ENCODE data around the gene MAN2A2. TPM values are rescaled to one million over a fixed set of nuclear protein-coding genes. Genes with fewer than 3 reads are reported as not detected.

MAN2A2 gene
- total RNA-seq, 2 experiments from 2014 or later: 108 to 111 TPM

DNA sequence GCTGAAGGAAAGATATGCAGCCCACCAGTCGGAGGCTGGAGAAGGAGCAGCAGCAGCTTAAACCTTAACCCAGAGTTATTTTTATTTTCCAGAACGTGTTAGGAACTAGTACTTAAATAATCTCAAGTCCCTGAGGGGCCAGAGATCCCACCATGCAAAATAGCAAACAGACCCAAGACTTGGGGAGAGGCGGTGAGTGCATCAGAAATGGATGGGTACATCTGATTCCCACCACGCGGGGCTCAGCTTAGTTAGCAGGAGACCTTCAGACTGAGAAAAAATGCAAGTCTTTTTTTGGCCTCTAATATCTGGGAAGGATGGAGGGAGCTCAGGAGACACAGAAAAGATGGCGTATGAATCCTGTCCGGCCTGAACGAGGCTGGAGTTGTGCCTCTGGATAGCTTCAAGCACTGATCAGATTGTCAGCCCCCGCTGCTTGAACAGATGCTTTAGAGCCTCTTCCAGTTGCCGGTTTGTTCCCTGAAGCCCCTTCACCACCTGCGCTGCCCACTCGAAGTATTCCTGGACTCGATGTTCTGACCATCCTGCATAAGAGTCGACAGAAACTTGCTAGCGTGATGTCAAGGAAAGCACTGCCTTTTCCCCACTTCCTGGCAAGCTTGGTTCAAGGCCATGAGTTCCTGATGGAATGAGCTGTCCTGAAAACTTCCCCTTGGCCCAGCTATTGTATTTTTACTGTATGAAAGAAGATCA, 27.9 kb downstream of the MAN2A2 start:
- POLR2A ChIA-PET: interaction anchor here (0.6 to 8.0 kb wide), 20 partner anchors 9 to 697 kb away, joined by 3 to 141 read pairs (median 4); partner anchors contain the start of genes BLM, CIB1, GDPGP1 and MAN2A2
- DNase-seq (no peak), ATAC-seq (ENCODE audit: low read depth) (no peak)
- Mint-ChIP-seq H3K27me3 (no peaks in the 10 kb centered on the region), H3K27ac (peak overlapping the region; percentile 99), H3K36me3 (no peaks in the 10 kb centered on the region), H3K4me3 (peak overlapping the region; percentile 99), H3K4me1 (peaks cover 36% of the 10 kb centered on the region), H3K9me3 (no peaks in the 10 kb centered on the region)

GRCh38 chr15:90931575-90931827, 28.4 kb downstream of the MAN2A2 start:
- Mint-ChIP-seq H3K36me3 (peaks cover 4% of the 10 kb centered on the region), H3K27ac (peak overlapping the region; percentile 99), H3K4me1 (peaks cover 40% of the 10 kb centered on the region), H3K27me3 (no peaks in the 10 kb centered on the region), H3K4me3 (peak overlapping the region; percentile 99), H3K9me3 (no peaks in the 10 kb centered on the region)
- DNase-seq (no peak), ATAC-seq (ENCODE audit: low read depth) (no peak)
- POLR2A ChIA-PET: interaction anchor here (0.6 to 8.0 kb wide), 23 partner anchors 10 to 698 kb away, joined by 3 to 141 read pairs (median 4); partner anchors contain the start of genes BLM, CIB1, GDPGP1 and MAN2A2

GRCh38 chr15:90931828-90932659, 28.9 kb downstream of the MAN2A2 start, which contains the start of gene HDDC3:
HDDC3 (minus strand) TSS chr15:90932549; CDS start chr15:90932540, 9 bp downstream.
- no peaks in the 10 kb centered on the region for H3K9me3 Mint-ChIP-seq
- ATAC-seq (ENCODE audit: low read depth) (peak; percentile 55), DNase-seq (peak; percentile 98)
- peak within 1 kb of the TSS; percentile 99 for H3K4me3 Mint-ChIP-seq
- peaks cover 45% of the 10 kb centered on the region for H3K4me1 Mint-ChIP-seq
- POLR2A ChIA-PET: interaction anchor here (0.6 to 8.0 kb wide), 28 partner anchors 10 to 698 kb away, joined by 3 to 141 read pairs (median 3); partner anchors contain the start of genes BLM, CIB1, GDPGP1 and MAN2A2
- peaks cover 5% of the 10 kb centered on the region for H3K36me3 Mint-ChIP-seq
- no peaks in the 10 kb centered on the region for H3K27me3 Mint-ChIP-seq
- peak within 1 kb of the TSS; percentile 99 for H3K27ac Mint-ChIP-seq

DNA sequence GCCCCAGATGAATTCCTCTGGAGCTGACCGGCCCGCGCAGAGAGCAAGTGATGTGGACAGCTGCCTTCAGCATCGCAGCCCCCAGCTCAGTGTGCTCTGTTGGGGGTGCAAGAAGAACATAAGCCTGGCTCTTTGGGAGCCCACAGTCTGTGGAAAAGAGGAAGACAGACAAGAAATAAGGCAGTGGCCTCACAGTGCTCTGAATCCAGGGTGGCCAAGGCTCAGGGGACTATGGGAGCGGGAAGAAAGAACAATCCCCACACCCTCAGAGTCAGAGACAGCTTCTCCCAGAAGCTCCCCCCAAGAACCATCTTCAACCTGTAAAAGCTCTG, 29.5 kb downstream of the MAN2A2 start:
- POLR2A ChIA-PET: interaction anchor here (0.6 to 8.0 kb wide), 16 partner anchors 9 to 667 kb away, joined by 3 to 141 read pairs (median 3); partner anchors contain the start of genes MAN2A2, PRC1 and RCCD1
- DNase-seq (no peak), ATAC-seq (ENCODE audit: low read depth) (no peak)
- Mint-ChIP-seq H3K4me3 (peak overlapping the region; percentile 99), H3K4me1 (peaks cover 46% of the 10 kb centered on the region), H3K27ac (peak overlapping the region; percentile 99), H3K27me3 (no peaks in the 10 kb centered on the region), H3K36me3 (peaks cover 5% of the 10 kb centered on the region), H3K9me3 (no peaks in the 10 kb centered on the region)

GRCh38 chr15:90933301-90933700, 30.2 kb downstream of the MAN2A2 start:
- Mint-ChIP-seq H3K27me3 (no peaks in the 10 kb centered on the region), H3K36me3 (peaks cover 7% of the 10 kb centered on the region), H3K4me3 (peak overlapping the region; percentile 32), H3K4me1 (peaks cover 45% of the 10 kb centered on the region), H3K27ac (peak overlapping the region; percentile 99), H3K9me3 (no peaks in the 10 kb centered on the region)
- POLR2A ChIA-PET: interaction anchor here (1.0 to 8.0 kb wide), 5 partner anchors 21 to 152 kb away, joined by 3 to 141 read pairs (median 11); partner anchors contain the start of genes MAN2A2, PRC1 and RCCD1
- ATAC-seq (ENCODE audit: low read depth) (no peak), DNase-seq (no peak)

DNA sequence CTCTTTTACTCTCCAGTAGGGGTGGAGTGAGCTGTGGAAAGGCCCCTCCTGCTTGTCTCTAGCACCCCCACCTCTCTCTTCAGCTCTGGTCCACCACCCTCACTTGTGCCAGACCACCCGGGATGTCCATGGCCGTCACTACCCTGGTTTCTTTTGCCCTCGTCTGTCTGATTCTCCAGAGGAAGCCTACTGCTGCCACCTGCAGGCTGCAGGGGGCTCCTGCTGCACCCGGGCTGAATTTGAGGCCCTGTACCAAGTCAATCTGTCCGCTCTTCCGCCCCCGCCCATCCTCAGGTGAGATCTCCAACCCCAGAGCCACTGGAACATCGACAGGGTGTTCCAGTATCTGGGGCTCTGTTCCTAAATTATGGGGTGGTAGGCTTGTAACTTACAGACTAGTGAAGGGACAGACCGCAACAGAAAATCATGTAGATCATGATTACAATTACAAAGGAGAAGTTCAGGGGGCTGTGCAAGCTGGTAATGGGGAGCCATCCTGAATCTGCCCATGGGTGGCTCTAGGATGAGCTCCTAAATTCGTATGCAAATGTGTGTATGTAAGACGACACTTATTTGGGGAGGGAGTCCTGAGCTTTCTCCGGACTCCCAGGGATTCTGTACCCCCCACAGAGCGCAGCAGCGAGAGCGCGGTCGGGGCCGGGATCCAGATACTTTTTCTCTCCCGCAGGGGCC, 31.3 kb downstream of the MAN2A2 start:
- peak; percentile 88 for DNase-seq
- POLR2A ChIA-PET: interaction anchor here (1.1 to 8.0 kb wide), 10 partner anchors 12 to 237 kb away, joined by 3 to 141 read pairs (median 8); partner anchors contain the start of genes BLM, MAN2A2, PRC1 and RCCD1
- ATAC-seq (ENCODE audit: low read depth): peak; percentile 23
- peaks cover 41% of the 10 kb centered on the region for H3K4me1 Mint-ChIP-seq
- no peaks in the 10 kb centered on the region for H3K27me3 Mint-ChIP-seq
- peaks cover 8% of the 10 kb centered on the region for H3K36me3 Mint-ChIP-seq
- H3K9me3 Mint-ChIP-seq: no peaks in the 10 kb centered on the region
- peak overlapping the region; percentile 89 for H3K4me3 Mint-ChIP-seq
- H3K27ac Mint-ChIP-seq: peak overlapping the region; percentile 95

DNA sequence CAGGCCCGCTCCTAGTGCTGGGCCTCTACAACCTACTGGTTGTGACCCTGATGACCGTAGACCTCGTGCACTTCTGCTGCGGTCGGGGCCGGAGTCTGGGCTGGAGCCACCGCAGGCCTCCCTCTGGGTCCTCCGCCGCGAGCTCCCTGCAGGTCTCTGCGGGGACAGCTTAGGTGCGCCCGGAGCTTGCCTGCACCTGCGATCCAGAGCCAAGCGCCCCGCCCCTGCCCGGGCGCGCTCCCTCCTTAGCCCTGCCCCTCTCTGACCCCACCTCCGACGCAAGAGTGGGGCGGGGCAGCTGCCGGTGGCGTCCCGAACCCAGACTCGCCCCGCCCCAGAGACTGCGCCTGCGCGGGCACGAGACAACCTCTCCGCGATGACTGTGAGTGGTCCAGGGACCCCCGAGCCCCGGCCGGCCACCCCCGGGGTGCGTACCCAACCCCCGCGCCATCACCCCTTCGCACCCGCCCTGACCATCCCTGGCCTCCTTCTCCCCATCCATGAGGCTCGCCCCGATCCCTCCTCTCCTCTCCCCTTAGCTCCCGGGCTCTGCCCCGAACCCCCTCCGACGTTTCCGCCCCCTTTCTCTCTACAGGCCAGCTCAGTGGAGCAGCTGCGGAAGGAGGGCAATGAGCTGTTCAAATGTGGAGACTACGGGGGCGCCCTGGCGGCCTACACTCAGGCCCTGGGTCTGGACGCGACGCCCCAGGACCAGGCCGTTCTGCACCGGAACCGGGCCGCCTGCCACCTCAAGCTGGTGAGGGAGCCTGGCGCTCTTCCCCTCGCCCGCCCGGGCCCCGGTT, 32.0 kb downstream of the MAN2A2 start, which contains the start of gene UNC45A:
UNC45A (plus strand) TSS at position 337 of the 803 bp plus-strand sequence; CDS start at position 377, 40 bp downstream.
- ATAC-seq (ENCODE audit: low read depth) (peak; percentile 66), DNase-seq (peak; percentile 99)
- Mint-ChIP-seq H3K27ac (peak within 1 kb of the TSS; percentile 95), H3K36me3 (peaks cover 8% of the 10 kb centered on the region), H3K9me3 (no peaks in the 10 kb centered on the region), H3K27me3 (no peaks in the 10 kb centered on the region), H3K4me3 (peak within 1 kb of the TSS; percentile 89), H3K4me1 (peaks cover 38% of the 10 kb centered on the region)
- POLR2A ChIA-PET: interaction anchor here (0.7 to 8.0 kb wide), 14 partner anchors 9 to 743 kb away, joined by 3 to 141 read pairs (median 4); partner anchors contain the start of genes BLM, MAN2A2, PRC1 and RCCD1

GRCh38 chr15:90936823-90937222, 33.7 kb downstream of the MAN2A2 start:
- Mint-ChIP-seq H3K9me3 (no peaks in the 10 kb centered on the region), H3K27me3 (no peaks in the 10 kb centered on the region), H3K27ac (no peak overlapping the region), H3K4me1 (peaks cover 26% of the 10 kb centered on the region), H3K36me3 (peaks cover 13% of the 10 kb centered on the region), H3K4me3 (peak overlapping the region; percentile 89)
- POLR2A ChIA-PET: interaction anchor here (3.5 kb wide), 1 partner anchor 18 kb away, joined by 40 read pairs; the partner anchor contains the start of gene RCCD1
- DNase-seq (no peak), ATAC-seq (ENCODE audit: low read depth) (no peak)

GRCh38 chr15:90938261-90938660, 35.2 kb downstream of the MAN2A2 start:
- Mint-ChIP-seq H3K4me1 (peaks cover 23% of the 10 kb centered on the region), H3K27ac (no peak overlapping the region), H3K36me3 (peaks cover 23% of the 10 kb centered on the region), H3K9me3 (no peaks in the 10 kb centered on the region), H3K4me3 (no peak overlapping the region), H3K27me3 (no peaks in the 10 kb centered on the region)
- DNase-seq (no peak), ATAC-seq (ENCODE audit: low read depth) (no peak)
- POLR2A ChIA-PET: interaction anchor here (1.8 kb wide), 1 partner anchor 16 kb away, joined by 6 read pairs; the partner anchor contains the start of gene RCCD1

GRCh38 chr15:90939756-90940155, 36.7 kb downstream of the MAN2A2 start:
- no peak overlapping the region for H3K27ac Mint-ChIP-seq
- H3K9me3 Mint-ChIP-seq: no peaks in the 10 kb centered on the region
- POLR2A ChIA-PET: interaction anchor here (0.8 to 1.8 kb wide), 3 partner anchors 10 to 37 kb away, joined by 3 to 6 read pairs (median 4); partner anchors contain the start of genes MAN2A2 and RCCD1
- H3K36me3 Mint-ChIP-seq: peaks cover 23% of the 10 kb centered on the region
- ATAC-seq (ENCODE audit: low read depth): no peak
- peaks cover 14% of the 10 kb centered on the region for H3K4me1 Mint-ChIP-seq
- no peak for DNase-seq
- H3K27me3 Mint-ChIP-seq: no peaks in the 10 kb centered on the region
- H3K4me3 Mint-ChIP-seq: no peak overlapping the region

DNA sequence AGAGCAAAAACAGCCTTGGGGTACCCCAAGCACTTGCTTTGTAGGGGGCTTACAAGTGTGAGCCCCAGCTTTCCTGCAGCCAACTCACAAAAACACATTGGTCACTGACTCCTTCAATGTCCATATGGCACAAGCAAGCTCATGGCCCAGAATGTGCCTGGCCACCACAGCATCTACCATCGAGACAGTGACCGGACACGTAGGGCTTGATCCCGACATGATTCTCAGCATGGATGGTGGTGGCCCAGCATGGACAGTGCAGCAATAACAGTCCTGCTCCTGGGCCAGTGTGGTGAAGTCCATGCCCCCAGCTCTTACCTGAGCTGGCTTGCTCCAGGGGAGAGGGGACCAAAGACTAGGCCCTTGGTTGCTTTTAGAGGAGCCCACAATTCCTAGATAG, 37.9 kb downstream of the MAN2A2 start:
- ATAC-seq (ENCODE audit: low read depth) (no peak), DNase-seq (no peak)
- Mint-ChIP-seq H3K27me3 (no peaks in the 10 kb centered on the region), H3K9me3 (no peaks in the 10 kb centered on the region), H3K4me1 (peaks cover 13% of the 10 kb centered on the region), H3K36me3 (peaks cover 23% of the 10 kb centered on the region), H3K4me3 (no peak overlapping the region), H3K27ac (no peak overlapping the region)
- POLR2A ChIA-PET: interaction anchor here (1.7 kb wide), 1 partner anchor 14 kb away, joined by 5 read pairs; the partner anchor contains the start of gene RCCD1

Measured in activated naive CD8-positive, alpha-beta T cell treated with anti-CD3 and anti-CD28 coated beads, Interleukin-2, amount 10 ng/mL, durations not matched to agents 7 days and 5 days (primary cell).